Erythroblast (primary cell): ENCODE data around the gene PATJ.

ENCODE experiments used
- GATA1 ChIP-seq: IDR thresholded peaks from 2 replicates; pipeline ENCODE4 v1.6.1; 2011; ENCODE audit warnings: low read depth, mild to moderate bottlenecking, control low read depth, low read length, moderate library complexity
- POLR2A ChIP-seq: IDR thresholded peaks from 2 replicates; pipeline ENCODE4 v1.6.1; 2011; ENCODE audit warnings: mild to moderate bottlenecking, low read length

- TF ChIP-seq POLR2A (no peak), GATA1 (no peak)
These were observed 14.7 kb upstream of the PATJ start for GRCh38 chr1:61727544-61727943.
